ENCODE data around the gene NUP210L. TPM values are rescaled to one million over a fixed set of nuclear protein-coding genes. Genes with fewer than 3 reads are reported as not detected.

Gene NUP210L
- total and polyA plus RNA-seq, 2 of the 13 experiments (the other 11 are each of a cell fraction or from before 2014, with no cell fraction given): not detected

GRCh38 chr1:153958111-153958960, 196.5 kb downstream of the NUP210L start, which contains the start of gene CRTC2 (continued):
- peak; percentile 77; the same call in 1 of the 2 replicates for TF ChIP-seq ELF3 (CRISPR knock-in tag; IDR thresholded peaks at IDR 0.05)
- 0 out of 2 replicates have a peak, but pooled peaks have one; percentile 18 for TF ChIP-seq SMYD3 (CRISPR knock-in tag; IDR thresholded peaks at IDR 0.05)
- 0 out of 2 replicates have a peak, but pooled peaks have one; percentile 28 for TF ChIP-seq MNT (IDR thresholded peaks at IDR 0.05)
- TF ChIP-seq POLR2AphosphoS5 (IDR thresholded peaks at IDR 0.05; ENCODE audit: low read depth, low read length): peak; percentile 71
- peak; percentile 21 to 42; a peak in 1 of 4 replicates for TF ChIP-seq NR2F1 (CRISPR knock-in tag; IDR thresholded peaks at IDR 0.05)
- 0 out of 2 replicates have a peak, but pooled peaks have one; percentile 23 for TF ChIP-seq KDM3A (CRISPR knock-in tag; IDR thresholded peaks at IDR 0.05; ENCODE audit: low read depth)
- TF ChIP-seq ZNF710 (CRISPR knock-in tag; IDR thresholded peaks at IDR 0.05; ENCODE audit: borderline replicate concordance): peak; percentile 98
- TF ChIP-seq ZNF121 (CRISPR knock-in tag; IDR thresholded peaks at IDR 0.05): peak; percentile 30; the same call in 1 of the 2 replicates
- 0 out of 2 replicates have a peak, but pooled peaks have one; percentile 71 for TF ChIP-seq CCDC6 (CRISPR knock-in tag; IDR thresholded peaks at IDR 0.05)
- no peak for TF ChIP-seq ADNP (CRISPR knock-in tag; IDR thresholded peaks at IDR 0.05)
- TF ChIP-seq HNRNPK (IDR thresholded peaks at IDR 0.05; ENCODE audit: low read depth, low read length, poor library complexity, severe bottlenecking): peak; percentile 78
- 0 out of 2 replicates have a peak, but pooled peaks have one; percentile 32 for TF ChIP-seq JUND (CRISPR knock-in tag; IDR thresholded peaks at IDR 0.05)
- no peak for TF ChIP-seq ZNF567 (CRISPR knock-in tag; IDR thresholded peaks at IDR 0.05; ENCODE audit: borderline replicate concordance)
- TF ChIP-seq ZNF646 (CRISPR knock-in tag; IDR thresholded peaks at IDR 0.05): no peak
- peak; percentile 12 for TF ChIP-seq SKI (IDR thresholded peaks at IDR 0.05; ENCODE audit: partially characterized antibody)
- TF ChIP-seq MEIS2 (CRISPR knock-in tag; IDR thresholded peaks at IDR 0.05): peak; percentile 63; the same call in 1 of the 2 replicates
- TF ChIP-seq DNMT3B (CRISPR knock-in tag; conservative IDR thresholded peaks at IDR 0.05): 0 out of 2 replicates have a peak, but pooled peaks have one; percentile 37
- peak; percentile 57 for TF ChIP-seq PHF20 (CRISPR knock-in tag; IDR thresholded peaks at IDR 0.05)

Measured in HepG2 (cell line).